GM23338 (cell line): ENCODE results near the gene SLC35A3. TPM values are rescaled to one million over a fixed set of nuclear protein-coding genes. Genes with fewer than 3 reads are reported as not detected.

ENCODE experiments used
- ATAC-seq: fragments of 200-7000 bp; cut with Tn5 transposase; 3 replicates; pipeline ENCODE4 v1.9.1; 2020
- DNase-seq: peaks from one replicate; pipeline ENCODE4 v3.0.0-alpha.2; 2015; ENCODE audit warnings: low spot score
- H2AFZ ChIP-seq: fragments of 200-600 bp; sonication (generic); 2 replicates; pipeline ENCODE4 v1.8.0; 2016; ENCODE audit warnings: antibody characterized with exemption, mild to moderate bottlenecking, moderate library complexity
- H3F3A ChIP-seq: fragments of 200-600 bp; sonication (generic); replicated peaks from 2 replicates; pipeline ENCODE4 v1.8.0; 2017; ENCODE audit warnings: antibody characterized with exemption, mixed run types, low read depth
- H3K27ac ChIP-seq: fragments of 200-600 bp; sonication (generic); 2 replicates; pipeline ENCODE4 v1.6.1; 2016; ENCODE audit warnings: low read depth
- H3K27me3 ChIP-seq: fragments of 200-600 bp; sonication (generic); 2 replicates; pipeline ENCODE4 v1.8.0; 2016; ENCODE audit warnings: mild to moderate bottlenecking, mixed run types, moderate library complexity; ENCODE audit not compliant: insufficient read depth
- H3K36me3 ChIP-seq: fragments of 200-600 bp; sonication (generic); 2 replicates; pipeline ENCODE4 v1.8.0; 2016; ENCODE audit warnings: mild to moderate bottlenecking; ENCODE audit not compliant: insufficient read depth
- H3K4me1 ChIP-seq: fragments of 200-600 bp; sonication (generic); 2 replicates; pipeline ENCODE4 v1.8.0; 2016; ENCODE audit warnings: mild to moderate bottlenecking, moderate library complexity; ENCODE audit not compliant: insufficient read depth
- H3K4me2 ChIP-seq: fragments of 200-600 bp; sonication (generic); 2 replicates; pipeline ENCODE4 v1.7.1; 2017; ENCODE audit warnings: mixed run types
- H3K4me3 ChIP-seq: fragments of 200-600 bp; sonication (generic); 2 replicates; pipeline ENCODE4 v1.6.1; 2016; ENCODE audit warnings: mixed run types
- H3K79me2 ChIP-seq: fragments of 200-600 bp; sonication (generic); replicated peaks from 2 replicates; pipeline ENCODE4 v1.8.0; 2017; ENCODE audit warnings: mild to moderate bottlenecking; ENCODE audit not compliant: insufficient read depth
- H3K9me2 ChIP-seq: fragments of 200-600 bp; sonication (generic); 2 replicates; pipeline ENCODE4 v1.8.0; 2017; ENCODE audit not compliant: insufficient read depth
- H4K20me1 ChIP-seq: fragments of 200-600 bp; sonication (generic); replicated peaks from 2 replicates; pipeline ENCODE4 v1.8.0; 2017; ENCODE audit warnings: mild to moderate bottlenecking; ENCODE audit not compliant: insufficient read depth
- H3K27ac Mint-ChIP-seq: 2 replicates; pipeline ENCODE4 v1.8.0; 2020; ENCODE audit warnings: inconsistent platforms, mild to moderate bottlenecking, moderate library complexity, mixed read lengths
- H3K27me3 Mint-ChIP-seq: 3 replicates; pipeline ENCODE4 v1.8.0; 2022; ENCODE audit warnings: low read depth, mild to moderate bottlenecking, moderate library complexity, mixed read lengths, inconsistent platforms; ENCODE audit not compliant: insufficient read depth, poor library complexity
- H3K36me3 Mint-ChIP-seq: 3 replicates; pipeline ENCODE4 v1.8.0; 2021; ENCODE audit warnings: low read depth, mild to moderate bottlenecking, inconsistent platforms, moderate library complexity, mixed read lengths
- H3K4me1 Mint-ChIP-seq: 3 replicates; pipeline ENCODE4 v1.8.0; 2020; ENCODE audit warnings: mild to moderate bottlenecking, inconsistent platforms, mixed read lengths
- H3K4me3 Mint-ChIP-seq: 3 replicates; pipeline ENCODE4 v1.8.0; 2021; ENCODE audit warnings: moderate library complexity, mild to moderate bottlenecking, inconsistent platforms, mixed read lengths
- H3K9me3 Mint-ChIP-seq: 3 replicates; pipeline ENCODE4 v1.8.0; 2020; ENCODE audit warnings: moderate library complexity, mild to moderate bottlenecking, inconsistent platforms, mixed read lengths
- CREB1 ChIP-seq: fragments of 250-450 bp; sonication (Bioruptor Pico); IDR thresholded peaks from 2 replicates; pipeline ENCODE4 v1.5.0; 2020; ENCODE audit warnings: low read depth, mild to moderate bottlenecking, moderate library complexity
- EZH2 ChIP-seq: fragments of 200-600 bp; sonication (generic); IDR thresholded peaks from one replicate; pipeline ENCODE4 v1.8.0; 2017; ENCODE audit warnings: antibody characterized with exemption, mild to moderate bottlenecking, low read depth; ENCODE audit not compliant: unreplicated experiment
- EZH2phosphoT487 ChIP-seq: fragments of 200-600 bp; sonication (generic); IDR thresholded peaks from one replicate; pipeline ENCODE4 v1.8.1; 2018; ENCODE audit warnings: antibody characterized with exemption; ENCODE audit not compliant: unreplicated experiment
- JUNB ChIP-seq: IDR thresholded peaks from one replicate; pipeline ENCODE4 v1.6.1; 2016; ENCODE audit warnings: antibody characterized with exemption; ENCODE audit not compliant: unreplicated experiment
- NANOG ChIP-seq: IDR thresholded peaks from 2 replicates; pipeline ENCODE4 v1.6.1; 2016; ENCODE audit warnings: antibody characterized with exemption, borderline replicate concordance
- POLR2AphosphoS5 ChIP-seq: IDR thresholded peaks from 2 replicates; pipeline ENCODE4 v1.6.1; 2016; ENCODE audit warnings: antibody characterized with exemption, low read depth
- STAT1 ChIP-seq: IDR thresholded peaks from one replicate; pipeline ENCODE4 v1.6.1; 2016; ENCODE audit warnings: antibody characterized with exemption; ENCODE audit not compliant: unreplicated experiment
- ZNF114 ChIP-seq: fragments of 250-450 bp; sonication (Bioruptor Pico); IDR thresholded peaks from 2 replicates; pipeline ENCODE4 v1.5.0; 2020; ENCODE audit warnings: mild to moderate bottlenecking, moderate library complexity
- ZNF331 ChIP-seq: fragments of 250-450 bp; sonication (Bioruptor Pico); IDR thresholded peaks from 2 replicates; pipeline ENCODE4 v1.5.0; 2020; ENCODE audit warnings: low read depth, mild to moderate bottlenecking, moderate library complexity
- polyA plus RNA-seq: library from polyadenylated mRNA; unstranded; fragments of >200 nt; fragmentation: Nextera tagmentation; extraction: Ambion mirVana; gene quantifications from 2 replicates; pipeline ENCODE4 v1.2.1, GENCODE V29; 2016
- total RNA-seq: library from RNA; depleted of rRNA; stranded (reverse); fragments of >200 nt; shearing (Covaris generic); gene quantifications from 2 replicates; pipeline ENCODE4 v1.2.3, GENCODE V29; 2014
- TF ChIP-seq, protein P1 (sequence below): IDR thresholded peaks from 2 replicates; pipeline ENCODE4 v1.6.1; 2016; ENCODE audit warnings: antibody characterized with exemption
- TF ChIP-seq, protein P2 (sequence below): fragments of 250-450 bp; sonication (Bioruptor Pico); IDR thresholded peaks from 2 replicates; pipeline ENCODE4 v1.5.0; 2020; ENCODE audit warnings: mild to moderate bottlenecking, moderate library complexity
- TF ChIP-seq, protein P3 (sequence below): IDR thresholded peaks from one replicate; pipeline ENCODE4 v1.6.1; 2018; ENCODE audit warnings: antibody characterized with exemption; ENCODE audit not compliant: unreplicated experiment
- TF ChIP-seq, protein P4 (sequence below), 2 experiments: fragments of 200-600 bp in 1 of 2; sonication (generic) in 1 of 2; conservative IDR thresholded peaks; 2 replicates each; pipeline versions ENCODE4 v1.5.1 to v1.6.1; 2016 to 2017; ENCODE audit warnings: antibody characterized with exemption in 2 of 2, low read depth in 2 of 2, mild to moderate bottlenecking in 2 of 2, moderate library complexity in 1 of 2

The SLC35A3 gene
- total and polyA plus RNA-seq, 2 experiments from 2014 or later, result 7.6 to 27.2 TPM

DNA sequence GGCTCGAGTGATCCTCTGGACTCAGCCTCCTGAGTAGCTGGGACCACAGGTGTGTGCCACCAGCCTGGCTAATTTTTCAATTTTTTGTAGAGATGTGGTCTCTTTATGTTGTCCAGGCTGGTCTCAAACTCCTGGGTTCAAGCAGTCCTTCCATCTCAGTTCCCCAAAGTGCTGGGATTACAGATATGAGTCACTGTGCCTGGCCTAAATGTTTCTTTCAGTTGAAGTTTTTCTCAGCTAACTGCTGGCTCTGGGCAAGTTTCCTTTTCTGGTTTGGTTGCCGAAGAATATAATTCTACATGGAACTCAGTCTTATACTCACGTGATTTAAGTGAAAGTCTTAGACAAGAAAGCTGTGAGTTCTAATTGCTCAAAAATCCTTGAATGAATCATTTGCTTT lies 106.0 kb downstream of the SLC35A3 start:
- H3F3A ChIP-seq, result no peaks in the 10 kb centered on the region
- H3K36me3 ChIP-seq, result peaks cover 21% of the 10 kb centered on the region
- no peak overlapping the region for H3K4me3 ChIP-seq
- no peaks in the 10 kb centered on the region for H3K9me2 ChIP-seq
- TF ChIP-seq ZNF331 (no peak), POLR2AphosphoS5 (no peak), JUNB (no peak), EZH2 (no peak), ZNF114 (no peak), STAT1 (no peak), EZH2phosphoT487 (no peak), NANOG (no peak), CREB1 (CRISPR knock-in tag) (no peak)
- TF ChIP-seq, protein P1, sequence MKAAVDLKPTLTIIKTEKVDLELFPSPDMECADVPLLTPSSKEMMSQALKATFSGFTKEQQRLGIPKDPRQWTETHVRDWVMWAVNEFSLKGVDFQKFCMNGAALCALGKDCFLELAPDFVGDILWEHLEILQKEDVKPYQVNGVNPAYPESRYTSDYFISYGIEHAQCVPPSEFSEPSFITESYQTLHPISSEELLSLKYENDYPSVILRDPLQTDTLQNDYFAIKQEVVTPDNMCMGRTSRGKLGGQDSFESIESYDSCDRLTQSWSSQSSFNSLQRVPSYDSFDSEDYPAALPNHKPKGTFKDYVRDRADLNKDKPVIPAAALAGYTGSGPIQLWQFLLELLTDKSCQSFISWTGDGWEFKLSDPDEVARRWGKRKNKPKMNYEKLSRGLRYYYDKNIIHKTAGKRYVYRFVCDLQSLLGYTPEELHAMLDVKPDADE, result no peak
- TF ChIP-seq, protein P2, sequence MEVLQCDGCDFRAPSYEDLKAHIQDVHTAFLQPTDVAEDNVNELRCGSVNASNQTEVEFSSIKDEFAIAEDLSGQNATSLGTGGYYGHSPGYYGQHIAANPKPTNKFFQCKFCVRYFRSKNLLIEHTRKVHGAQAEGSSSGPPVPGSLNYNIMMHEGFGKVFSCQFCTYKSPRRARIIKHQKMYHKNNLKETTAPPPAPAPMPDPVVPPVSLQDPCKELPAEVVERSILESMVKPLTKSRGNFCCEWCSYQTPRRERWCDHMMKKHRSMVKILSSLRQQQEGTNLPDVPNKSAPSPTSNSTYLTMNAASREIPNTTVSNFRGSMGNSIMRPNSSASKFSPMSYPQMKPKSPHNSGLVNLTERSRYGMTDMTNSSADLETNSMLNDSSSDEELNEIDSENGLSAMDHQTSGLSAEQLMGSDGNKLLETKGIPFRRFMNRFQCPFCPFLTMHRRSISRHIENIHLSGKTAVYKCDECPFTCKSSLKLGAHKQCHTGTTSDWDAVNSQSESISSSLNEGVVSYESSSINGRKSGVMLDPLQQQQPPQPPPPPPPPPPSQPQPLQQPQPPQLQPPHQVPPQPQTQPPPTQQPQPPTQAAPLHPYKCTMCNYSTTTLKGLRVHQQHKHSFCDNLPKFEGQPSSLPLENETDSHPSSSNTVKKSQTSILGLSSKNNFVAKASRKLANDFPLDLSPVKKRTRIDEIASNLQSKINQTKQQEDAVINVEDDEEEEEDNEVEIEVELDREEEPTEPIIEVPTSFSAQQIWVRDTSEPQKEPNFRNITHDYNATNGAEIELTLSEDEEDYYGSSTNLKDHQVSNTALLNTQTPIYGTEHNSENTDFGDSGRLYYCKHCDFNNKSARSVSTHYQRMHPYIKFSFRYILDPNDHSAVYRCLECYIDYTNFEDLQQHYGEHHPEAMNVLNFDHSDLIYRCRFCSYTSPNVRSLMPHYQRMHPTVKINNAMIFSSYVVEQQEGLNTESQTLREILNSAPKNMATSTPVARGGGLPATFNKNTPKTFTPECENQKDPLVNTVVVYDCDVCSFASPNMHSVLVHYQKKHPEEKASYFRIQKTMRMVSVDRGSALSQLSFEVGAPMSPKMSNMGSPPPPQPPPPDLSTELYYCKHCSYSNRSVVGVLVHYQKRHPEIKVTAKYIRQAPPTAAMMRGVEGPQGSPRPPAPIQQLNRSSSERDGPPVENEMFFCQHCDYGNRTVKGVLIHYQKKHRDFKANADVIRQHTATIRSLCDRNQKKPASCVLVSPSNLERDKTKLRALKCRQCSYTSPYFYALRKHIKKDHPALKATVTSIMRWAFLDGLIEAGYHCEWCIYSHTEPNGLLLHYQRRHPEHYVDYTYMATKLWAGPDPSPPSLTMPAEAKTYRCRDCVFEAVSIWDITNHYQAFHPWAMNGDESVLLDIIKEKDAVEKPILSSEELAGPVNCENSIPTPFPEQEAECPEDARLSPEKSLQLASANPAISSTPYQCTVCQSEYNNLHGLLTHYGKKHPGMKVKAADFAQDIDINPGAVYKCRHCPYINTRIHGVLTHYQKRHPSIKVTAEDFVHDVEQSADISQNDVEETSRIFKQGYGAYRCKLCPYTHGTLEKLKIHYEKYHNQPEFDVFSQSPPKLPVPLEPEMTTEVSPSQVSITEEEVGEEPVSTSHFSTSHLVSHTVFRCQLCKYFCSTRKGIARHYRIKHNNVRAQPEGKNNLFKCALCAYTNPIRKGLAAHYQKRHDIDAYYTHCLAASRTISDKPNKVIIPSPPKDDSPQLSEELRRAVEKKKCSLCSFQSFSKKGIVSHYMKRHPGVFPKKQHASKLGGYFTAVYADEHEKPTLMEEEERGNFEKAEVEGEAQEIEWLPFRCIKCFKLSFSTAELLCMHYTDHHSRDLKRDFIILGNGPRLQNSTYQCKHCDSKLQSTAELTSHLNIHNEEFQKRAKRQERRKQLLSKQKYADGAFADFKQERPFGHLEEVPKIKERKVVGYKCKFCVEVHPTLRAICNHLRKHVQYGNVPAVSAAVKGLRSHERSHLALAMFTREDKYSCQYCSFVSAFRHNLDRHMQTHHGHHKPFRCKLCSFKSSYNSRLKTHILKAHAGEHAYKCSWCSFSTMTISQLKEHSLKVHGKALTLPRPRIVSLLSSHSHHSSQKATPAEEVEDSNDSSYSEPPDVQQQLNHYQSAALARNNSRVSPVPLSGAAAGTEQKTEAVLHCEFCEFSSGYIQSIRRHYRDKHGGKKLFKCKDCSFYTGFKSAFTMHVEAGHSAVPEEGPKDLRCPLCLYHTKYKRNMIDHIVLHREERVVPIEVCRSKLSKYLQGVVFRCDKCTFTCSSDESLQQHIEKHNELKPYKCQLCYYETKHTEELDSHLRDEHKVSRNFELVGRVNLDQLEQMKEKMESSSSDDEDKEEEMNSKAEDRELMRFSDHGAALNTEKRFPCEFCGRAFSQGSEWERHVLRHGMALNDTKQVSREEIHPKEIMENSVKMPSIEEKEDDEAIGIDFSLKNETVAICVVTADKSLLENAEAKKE (CRISPR knock-in tag), result no peak
- TF ChIP-seq, protein P3, sequence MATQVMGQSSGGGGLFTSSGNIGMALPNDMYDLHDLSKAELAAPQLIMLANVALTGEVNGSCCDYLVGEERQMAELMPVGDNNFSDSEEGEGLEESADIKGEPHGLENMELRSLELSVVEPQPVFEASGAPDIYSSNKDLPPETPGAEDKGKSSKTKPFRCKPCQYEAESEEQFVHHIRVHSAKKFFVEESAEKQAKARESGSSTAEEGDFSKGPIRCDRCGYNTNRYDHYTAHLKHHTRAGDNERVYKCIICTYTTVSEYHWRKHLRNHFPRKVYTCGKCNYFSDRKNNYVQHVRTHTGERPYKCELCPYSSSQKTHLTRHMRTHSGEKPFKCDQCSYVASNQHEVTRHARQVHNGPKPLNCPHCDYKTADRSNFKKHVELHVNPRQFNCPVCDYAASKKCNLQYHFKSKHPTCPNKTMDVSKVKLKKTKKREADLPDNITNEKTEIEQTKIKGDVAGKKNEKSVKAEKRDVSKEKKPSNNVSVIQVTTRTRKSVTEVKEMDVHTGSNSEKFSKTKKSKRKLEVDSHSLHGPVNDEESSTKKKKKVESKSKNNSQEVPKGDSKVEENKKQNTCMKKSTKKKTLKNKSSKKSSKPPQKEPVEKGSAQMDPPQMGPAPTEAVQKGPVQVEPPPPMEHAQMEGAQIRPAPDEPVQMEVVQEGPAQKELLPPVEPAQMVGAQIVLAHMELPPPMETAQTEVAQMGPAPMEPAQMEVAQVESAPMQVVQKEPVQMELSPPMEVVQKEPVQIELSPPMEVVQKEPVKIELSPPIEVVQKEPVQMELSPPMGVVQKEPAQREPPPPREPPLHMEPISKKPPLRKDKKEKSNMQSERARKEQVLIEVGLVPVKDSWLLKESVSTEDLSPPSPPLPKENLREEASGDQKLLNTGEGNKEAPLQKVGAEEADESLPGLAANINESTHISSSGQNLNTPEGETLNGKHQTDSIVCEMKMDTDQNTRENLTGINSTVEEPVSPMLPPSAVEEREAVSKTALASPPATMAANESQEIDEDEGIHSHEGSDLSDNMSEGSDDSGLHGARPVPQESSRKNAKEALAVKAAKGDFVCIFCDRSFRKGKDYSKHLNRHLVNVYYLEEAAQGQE, result no peak
- TF ChIP-seq, protein P4, sequence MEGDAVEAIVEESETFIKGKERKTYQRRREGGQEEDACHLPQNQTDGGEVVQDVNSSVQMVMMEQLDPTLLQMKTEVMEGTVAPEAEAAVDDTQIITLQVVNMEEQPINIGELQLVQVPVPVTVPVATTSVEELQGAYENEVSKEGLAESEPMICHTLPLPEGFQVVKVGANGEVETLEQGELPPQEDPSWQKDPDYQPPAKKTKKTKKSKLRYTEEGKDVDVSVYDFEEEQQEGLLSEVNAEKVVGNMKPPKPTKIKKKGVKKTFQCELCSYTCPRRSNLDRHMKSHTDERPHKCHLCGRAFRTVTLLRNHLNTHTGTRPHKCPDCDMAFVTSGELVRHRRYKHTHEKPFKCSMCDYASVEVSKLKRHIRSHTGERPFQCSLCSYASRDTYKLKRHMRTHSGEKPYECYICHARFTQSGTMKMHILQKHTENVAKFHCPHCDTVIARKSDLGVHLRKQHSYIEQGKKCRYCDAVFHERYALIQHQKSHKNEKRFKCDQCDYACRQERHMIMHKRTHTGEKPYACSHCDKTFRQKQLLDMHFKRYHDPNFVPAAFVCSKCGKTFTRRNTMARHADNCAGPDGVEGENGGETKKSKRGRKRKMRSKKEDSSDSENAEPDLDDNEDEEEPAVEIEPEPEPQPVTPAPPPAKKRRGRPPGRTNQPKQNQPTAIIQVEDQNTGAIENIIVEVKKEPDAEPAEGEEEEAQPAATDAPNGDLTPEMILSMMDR (conservative IDR thresholded peaks at IDR 0.05; ENCODE audit: low read depth in 2 of 2), result no peak
- H3K4me1 Mint-ChIP-seq, result peaks cover 3% of the 10 kb centered on the region; the same call in 2 of the 3 replicates
- no peak for ATAC-seq
- H3K4me1 ChIP-seq, result no peaks in the 10 kb centered on the region
- no peak overlapping the region for H3K27ac ChIP-seq
- no peak for DNase-seq
- peaks cover 8% of the 10 kb centered on the region; the same call in 1 of the 2 replicates for H3K79me2 ChIP-seq
- peaks cover 4% of the 10 kb centered on the region for H3K27me3 Mint-ChIP-seq
- no peak overlapping the region for H2AFZ ChIP-seq
- no peaks in the 10 kb centered on the region for H4K20me1 ChIP-seq
- peak overlapping the region; percentile 19; the same call in 1 of the 2 replicates for H3K4me2 ChIP-seq
- no peaks in the 10 kb centered on the region for H3K9me3 Mint-ChIP-seq
- no peak overlapping the region for H3K27ac Mint-ChIP-seq
- no peak overlapping the region for H3K4me3 Mint-ChIP-seq
- peaks cover 42% of the 10 kb centered on the region for H3K36me3 Mint-ChIP-seq
- H3K27me3 ChIP-seq, result no peaks in the 10 kb centered on the region
